Activated naive CD8-positive, alpha-beta T cell treated with anti-CD3 and anti-CD28 coated beads, Interleukin-2, amount 50 U/mL, for 24 hours (primary cell): ENCODE results near the gene ILDR2.

Source experiments
- ATAC-seq: fragments of 150-1000 bp; cut with Tn5 transposase; one replicate; pipeline ENCODE4 v1.10.0; 2021
- DNase-seq: peaks from one replicate; pipeline ENCODE4 v3.0.0; 2021
- H3K27ac Mint-ChIP-seq: one replicate; pipeline ENCODE4 v1.8.0; 2021; ENCODE audit warnings: mild to moderate bottlenecking, mixed read lengths
- H3K27me3 Mint-ChIP-seq: one replicate; pipeline ENCODE4 v1.8.0; 2021; ENCODE audit warnings: mixed read lengths
- H3K36me3 Mint-ChIP-seq: one replicate; pipeline ENCODE4 v1.8.0; 2021; ENCODE audit warnings: low read depth, mixed read lengths
- H3K4me1 Mint-ChIP-seq: one replicate; pipeline ENCODE4 v1.8.0; 2021; ENCODE audit warnings: mixed read lengths
- H3K4me3 Mint-ChIP-seq: one replicate; pipeline ENCODE4 v1.8.0; 2021; ENCODE audit warnings: mild to moderate bottlenecking, moderate library complexity, mixed read lengths
- H3K9me3 Mint-ChIP-seq: one replicate; pipeline ENCODE4 v1.8.0; 2021; ENCODE audit warnings: mixed read lengths

Gene ILDR2

DNA sequence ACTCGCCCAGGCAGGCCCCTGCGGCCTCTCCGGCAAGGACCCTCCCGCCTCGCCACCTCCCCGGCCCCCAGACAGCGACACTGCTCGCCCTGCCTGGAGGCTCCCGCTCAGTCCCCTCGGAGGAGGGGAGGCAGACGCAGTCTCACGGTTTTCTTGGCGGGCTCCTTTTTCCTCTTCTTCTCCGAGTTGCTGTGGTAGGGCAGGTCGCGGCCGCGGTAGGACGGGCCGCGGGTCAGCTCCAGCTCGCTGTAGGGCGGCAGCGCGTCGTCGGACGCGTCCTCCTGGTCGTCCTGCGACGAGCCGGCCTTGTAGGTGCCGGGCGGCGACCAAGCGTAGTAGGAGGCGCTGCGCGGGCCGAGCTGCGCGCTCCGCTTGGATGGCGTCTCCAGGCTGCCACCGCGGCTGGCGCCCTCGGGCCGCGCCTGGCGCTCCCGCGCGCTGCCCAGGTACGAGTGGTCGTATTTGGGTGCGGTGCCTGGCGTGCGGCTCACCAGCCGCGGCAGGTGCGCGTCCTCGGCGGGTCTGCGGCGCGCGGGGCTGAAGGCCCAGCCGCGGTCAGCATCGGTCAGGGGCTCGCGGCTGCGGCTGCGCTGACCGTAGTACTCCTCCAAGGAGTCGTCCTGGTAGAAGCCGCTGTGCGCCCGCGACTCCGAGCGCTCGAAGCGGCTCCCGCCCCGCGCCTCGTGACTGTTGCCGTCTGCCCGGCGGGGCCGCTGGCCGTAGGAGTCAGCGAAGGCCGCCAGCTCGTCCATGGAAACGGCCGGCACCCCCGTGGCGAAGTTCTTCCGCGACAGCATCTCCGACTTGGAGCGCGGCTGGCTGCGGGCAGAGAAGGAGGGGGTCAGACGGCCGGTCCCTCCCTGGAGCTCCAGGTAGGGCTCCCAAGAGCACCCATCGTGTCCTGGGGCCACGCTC is 54.5 kb downstream of the ILDR2 start:
- no peak for ATAC-seq
- no peaks in the 10 kb centered on the region for H3K4me1 Mint-ChIP-seq
- H3K27ac Mint-ChIP-seq = no peak overlapping the region
- DNase-seq = no peak
- no peaks in the 10 kb centered on the region for H3K9me3 Mint-ChIP-seq
- H3K27me3 Mint-ChIP-seq = peaks cover 39% of the 10 kb centered on the region
- H3K36me3 Mint-ChIP-seq = no peaks in the 10 kb centered on the region
- no peak overlapping the region for H3K4me3 Mint-ChIP-seq

DNA sequence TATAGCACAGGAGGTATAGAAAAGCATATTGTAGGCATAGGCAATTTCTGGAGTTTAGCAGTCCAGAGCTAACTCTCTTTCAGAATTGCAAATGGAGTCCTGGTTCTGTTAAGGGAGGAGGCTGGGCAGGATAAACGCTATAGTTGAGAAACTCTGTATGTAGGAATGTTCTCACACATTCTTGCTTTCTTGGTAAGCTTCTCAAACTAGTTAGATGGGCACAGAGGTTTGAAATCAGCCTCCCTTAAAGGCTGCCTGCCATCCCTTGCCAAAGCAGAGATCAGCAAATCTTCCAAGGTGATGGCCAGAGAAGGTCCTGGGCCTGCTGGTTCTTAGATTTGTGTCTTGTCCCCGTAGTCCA is 56.4 kb downstream of the ILDR2 start:
- no peak overlapping the region for H3K27ac Mint-ChIP-seq
- no peaks in the 10 kb centered on the region for H3K36me3 Mint-ChIP-seq
- ATAC-seq (no peak), DNase-seq (no peak)
- peaks cover 39% of the 10 kb centered on the region for H3K27me3 Mint-ChIP-seq
- H3K4me1 Mint-ChIP-seq = no peaks in the 10 kb centered on the region
- no peak overlapping the region for H3K4me3 Mint-ChIP-seq
- no peaks in the 10 kb centered on the region for H3K9me3 Mint-ChIP-seq

DNA sequence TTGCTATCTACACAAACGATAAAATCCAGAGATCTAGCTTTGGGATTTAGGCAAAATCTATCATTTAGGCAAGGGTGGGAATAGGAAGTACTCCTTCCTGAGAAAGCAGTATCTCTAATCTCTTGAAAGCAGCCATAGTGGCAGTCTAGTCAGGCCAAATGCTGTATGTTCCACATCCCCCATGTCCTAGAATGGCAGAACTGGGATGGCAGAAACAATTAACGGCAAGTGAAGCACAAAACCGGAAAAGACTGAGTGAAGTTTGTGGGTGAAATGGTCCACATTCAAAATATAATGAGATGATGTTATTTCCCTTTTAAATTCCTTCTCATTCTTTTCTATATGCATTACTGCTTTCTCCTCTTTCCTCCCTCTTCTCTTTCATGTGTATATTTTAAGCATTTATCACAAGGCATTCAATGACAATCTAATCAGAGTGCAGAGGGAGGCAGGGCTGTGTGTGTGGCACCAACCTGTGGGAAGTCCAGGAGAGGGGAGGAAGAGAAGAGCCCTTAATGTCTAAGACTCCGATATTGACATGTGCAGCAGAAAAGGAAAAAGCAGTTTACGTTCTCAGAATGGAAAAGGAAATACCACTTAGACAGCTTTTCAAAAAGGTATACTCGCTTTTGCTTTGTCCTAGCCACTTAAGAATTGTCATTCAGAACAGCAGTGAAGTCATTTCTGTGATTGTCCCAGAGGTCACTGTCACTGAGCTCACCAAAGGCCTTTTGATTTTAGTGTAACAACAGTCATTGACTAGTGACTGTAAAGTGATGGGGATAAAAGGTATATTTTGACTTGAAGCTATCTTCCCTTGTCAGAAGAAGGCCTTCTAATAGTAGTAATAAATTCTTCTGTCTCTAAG is 57.0 kb downstream of the ILDR2 start:
- H3K4me1 Mint-ChIP-seq = no peaks in the 10 kb centered on the region
- no peaks in the 10 kb centered on the region for H3K36me3 Mint-ChIP-seq
- DNase-seq (no peak), ATAC-seq (no peak)
- H3K4me3 Mint-ChIP-seq = no peak overlapping the region
- no peaks in the 10 kb centered on the region for H3K9me3 Mint-ChIP-seq
- H3K27me3 Mint-ChIP-seq = peaks cover 39% of the 10 kb centered on the region
- H3K27ac Mint-ChIP-seq = no peak overlapping the region

DNA sequence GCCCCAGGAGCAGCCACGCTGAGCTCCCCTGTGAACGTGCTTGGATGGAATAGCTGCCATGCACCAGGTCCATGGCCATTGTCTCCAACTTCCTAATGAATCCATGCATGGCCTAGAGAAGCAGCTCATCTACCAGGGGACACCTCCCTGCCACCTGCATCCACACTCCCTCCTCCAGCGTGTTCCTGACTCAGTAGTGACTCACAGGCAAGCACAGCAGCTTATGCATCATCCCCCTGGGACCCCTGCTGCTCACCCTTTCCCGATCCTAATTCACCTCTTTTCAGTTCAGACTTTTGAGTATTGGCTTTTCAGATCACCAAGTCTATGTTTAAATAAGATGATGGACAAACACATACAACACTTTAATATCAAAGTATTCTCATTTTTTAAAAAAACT is 59.4 kb downstream of the ILDR2 start:
- ATAC-seq (no peak), DNase-seq (no peak)
- H3K9me3 Mint-ChIP-seq = no peaks in the 10 kb centered on the region
- H3K27ac Mint-ChIP-seq = no peak overlapping the region
- no peaks in the 10 kb centered on the region for H3K36me3 Mint-ChIP-seq
- H3K27me3 Mint-ChIP-seq = peaks cover 26% of the 10 kb centered on the region
- no peak overlapping the region for H3K4me3 Mint-ChIP-seq
- H3K4me1 Mint-ChIP-seq = no peaks in the 10 kb centered on the region

DNA sequence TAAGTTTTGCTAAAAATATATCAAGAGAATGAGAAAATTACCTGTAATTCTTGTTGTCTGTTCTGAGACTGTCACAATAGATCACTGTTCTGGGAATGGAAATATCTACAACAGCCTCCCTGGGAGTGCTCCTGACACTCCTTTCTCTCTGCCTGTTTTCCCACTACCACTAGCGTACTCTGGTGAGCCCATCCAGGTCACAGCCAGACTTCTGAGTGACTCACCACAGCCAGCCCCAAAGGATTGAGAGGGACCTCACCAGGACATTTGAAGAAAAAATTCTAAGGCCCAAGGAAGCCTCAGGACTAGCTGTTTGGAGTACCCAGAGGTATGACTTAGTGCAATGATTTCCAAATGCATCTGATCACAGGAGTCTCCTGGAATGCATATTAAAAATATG is 60.3 kb downstream of the ILDR2 start:
- ATAC-seq = no peak

DNA sequence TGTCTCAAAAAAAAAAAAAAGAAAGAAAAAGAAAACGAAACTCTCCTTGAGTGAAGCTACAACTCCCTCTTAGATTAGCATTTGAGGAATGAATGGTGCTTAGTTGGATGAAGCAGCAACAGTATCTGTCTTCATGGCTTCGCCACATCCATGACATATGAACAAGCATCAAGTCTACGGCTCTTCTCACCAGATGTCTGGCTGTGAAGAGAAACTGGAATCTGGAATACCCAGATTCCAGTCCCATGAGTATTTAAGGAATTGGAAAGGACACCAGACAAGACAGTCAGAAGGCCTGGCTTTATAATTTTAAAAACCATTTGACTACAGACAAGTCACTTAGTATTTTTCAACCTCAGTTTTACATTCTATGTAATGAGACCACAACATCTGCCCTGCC is 61.2 kb downstream of the ILDR2 start:
- no peak overlapping the region for H3K4me3 Mint-ChIP-seq
- no peak for ATAC-seq
- H3K27me3 Mint-ChIP-seq = peaks cover 12% of the 10 kb centered on the region
- no peak for DNase-seq
- no peak overlapping the region for H3K27ac Mint-ChIP-seq
- no peaks in the 10 kb centered on the region for H3K36me3 Mint-ChIP-seq
- H3K9me3 Mint-ChIP-seq = no peaks in the 10 kb centered on the region
- peaks cover 5% of the 10 kb centered on the region for H3K4me1 Mint-ChIP-seq

More for the DNA sequence above, 60.3 kb downstream of the ILDR2 start:
- peaks cover 21% of the 10 kb centered on the region for H3K27me3 Mint-ChIP-seq
- no peak overlapping the region for H3K4me3 Mint-ChIP-seq
- H3K9me3 Mint-ChIP-seq = no peaks in the 10 kb centered on the region
- peaks cover 5% of the 10 kb centered on the region for H3K4me1 Mint-ChIP-seq
- no peak overlapping the region for H3K27ac Mint-ChIP-seq
- H3K36me3 Mint-ChIP-seq = no peaks in the 10 kb centered on the region
- DNase-seq = no peak

DNA sequence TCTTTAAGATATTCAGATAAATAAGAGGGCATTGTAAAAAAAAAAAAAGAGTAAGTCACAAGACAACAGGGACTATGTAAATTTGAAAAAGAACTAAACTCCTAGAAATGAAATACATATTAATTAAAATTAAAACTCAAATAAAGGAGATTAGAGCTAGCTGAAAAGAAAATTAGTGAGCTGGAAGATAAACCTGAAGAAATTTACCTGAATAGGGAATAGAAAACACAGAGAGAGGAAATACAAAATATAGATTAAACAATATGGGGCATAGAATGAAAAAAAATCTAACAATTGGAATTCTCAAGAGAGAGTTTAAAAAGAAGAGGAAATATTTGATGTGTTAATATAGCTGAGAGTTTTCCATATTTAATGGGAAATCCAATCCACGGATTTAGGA is 63.7 kb downstream of the ILDR2 start:
- Mint-ChIP-seq H3K9me3 (no peaks in the 10 kb centered on the region), H3K4me1 (peaks cover 5% of the 10 kb centered on the region), H3K4me3 (no peak overlapping the region), H3K27me3 (peaks cover 3% of the 10 kb centered on the region), H3K27ac (no peak overlapping the region), H3K36me3 (no peaks in the 10 kb centered on the region)
- ATAC-seq = no peak
- no peak for DNase-seq

DNA sequence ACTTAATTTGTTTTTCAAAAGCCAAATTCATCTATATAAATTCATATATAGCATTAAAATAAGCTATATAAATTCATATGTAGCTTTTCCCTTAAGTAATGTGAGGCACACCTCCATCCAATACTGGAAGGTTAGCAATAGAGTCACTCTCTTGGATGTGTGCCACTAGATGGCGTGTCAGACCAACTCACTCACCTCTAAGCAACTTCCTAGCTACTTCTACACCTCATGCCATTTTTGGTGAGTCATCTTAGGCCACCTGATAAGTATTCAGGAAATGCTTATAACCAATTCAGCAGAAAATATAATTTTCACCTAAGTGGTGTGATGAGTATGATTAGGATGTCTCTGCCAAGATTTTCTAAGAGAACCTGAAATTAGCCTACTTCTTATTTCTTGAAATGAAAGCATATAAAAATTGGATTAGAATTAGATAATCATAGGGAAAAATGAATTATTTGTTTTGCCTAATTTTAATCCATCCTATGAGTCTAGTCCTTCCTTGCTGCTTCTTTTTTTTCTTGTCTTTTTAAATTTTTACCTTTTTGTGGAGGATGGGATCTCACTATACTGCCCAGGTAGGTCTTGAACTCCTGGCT is 64.8 kb downstream of the ILDR2 start:
- H3K4me1 Mint-ChIP-seq = peaks cover 12% of the 10 kb centered on the region
- H3K36me3 Mint-ChIP-seq = no peaks in the 10 kb centered on the region
- peak; percentile 73 for DNase-seq
- H3K4me3 Mint-ChIP-seq = no peak overlapping the region
- H3K9me3 Mint-ChIP-seq = no peaks in the 10 kb centered on the region
- no peak overlapping the region for H3K27ac Mint-ChIP-seq
- H3K27me3 Mint-ChIP-seq = peaks cover 3% of the 10 kb centered on the region
- ATAC-seq = peak; percentile 98

DNA sequence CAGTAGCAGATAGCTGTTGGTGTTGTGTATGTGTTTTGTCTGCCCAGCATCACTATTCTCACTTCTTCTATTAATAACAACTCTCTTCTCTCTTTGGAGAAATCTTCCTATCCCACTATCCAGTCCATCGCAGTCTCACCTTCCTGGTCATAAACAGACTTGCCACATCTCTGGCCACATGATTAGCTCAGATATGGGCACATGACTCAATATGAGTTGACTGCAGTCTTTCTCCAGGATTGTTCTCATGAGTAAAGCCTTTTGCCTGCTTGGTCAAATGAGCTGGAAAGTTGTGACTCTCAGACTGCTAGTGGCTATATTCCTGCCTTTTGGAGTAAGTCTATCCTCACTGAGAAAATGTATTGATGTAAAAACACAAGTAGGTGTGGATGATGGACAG is 66.4 kb downstream of the ILDR2 start:
- H3K27ac Mint-ChIP-seq = no peak overlapping the region
- H3K4me1 Mint-ChIP-seq = peaks cover 12% of the 10 kb centered on the region
- no peak overlapping the region for H3K4me3 Mint-ChIP-seq
- DNase-seq (no peak), ATAC-seq (no peak)
- peaks cover 3% of the 10 kb centered on the region for H3K27me3 Mint-ChIP-seq
- H3K9me3 Mint-ChIP-seq = no peaks in the 10 kb centered on the region
- no peaks in the 10 kb centered on the region for H3K36me3 Mint-ChIP-seq

DNA sequence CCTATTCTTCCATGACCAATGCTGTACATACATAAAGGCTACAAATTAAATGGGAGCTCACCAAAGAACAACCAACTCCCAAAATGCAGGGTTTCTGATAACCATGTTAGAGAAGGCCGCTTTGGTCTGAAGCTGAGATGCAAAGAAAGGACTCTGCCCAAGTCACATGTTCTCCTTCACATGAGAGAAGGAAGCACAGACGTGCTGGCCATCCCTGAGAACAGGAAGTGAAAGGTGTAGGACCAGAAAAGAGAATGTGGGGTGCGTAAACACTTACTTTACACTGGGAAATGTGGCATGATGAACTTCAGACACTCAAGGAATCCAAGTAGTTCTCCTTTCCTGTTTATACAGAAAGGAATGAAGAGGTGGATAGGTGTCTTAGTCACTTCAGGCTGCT is 67.6 kb downstream of the ILDR2 start:
- no peak for DNase-seq
- no peak for ATAC-seq
- H3K4me3 Mint-ChIP-seq = no peak overlapping the region
- H3K9me3 Mint-ChIP-seq = no peaks in the 10 kb centered on the region
- no peaks in the 10 kb centered on the region for H3K36me3 Mint-ChIP-seq
- H3K4me1 Mint-ChIP-seq = peaks cover 12% of the 10 kb centered on the region
- no peak overlapping the region for H3K27ac Mint-ChIP-seq
- peaks cover 1% of the 10 kb centered on the region for H3K27me3 Mint-ChIP-seq

DNA sequence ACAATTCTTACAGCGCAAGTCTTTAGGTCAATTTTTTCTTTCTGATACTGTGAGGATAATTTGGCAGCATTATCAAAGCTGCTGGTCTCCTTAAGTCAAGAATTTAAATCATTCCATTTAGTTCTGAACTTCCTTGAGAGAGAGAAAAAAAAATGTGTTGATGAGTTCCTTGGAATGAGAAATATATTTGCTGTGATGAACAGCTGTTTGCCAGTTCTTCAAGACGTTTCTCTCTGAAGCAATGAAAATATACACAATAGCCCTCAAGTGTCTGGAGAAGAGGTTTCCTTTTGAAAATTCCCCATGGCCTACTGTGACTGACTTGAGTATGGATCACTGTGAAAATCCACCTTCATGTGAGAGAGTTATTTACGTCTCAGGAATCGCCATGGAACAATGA is 68.3 kb downstream of the ILDR2 start:
- Mint-ChIP-seq H3K9me3 (no peaks in the 10 kb centered on the region), H3K4me1 (peaks cover 14% of the 10 kb centered on the region), H3K27ac (no peak overlapping the region), H3K4me3 (no peak overlapping the region), H3K36me3 (no peaks in the 10 kb centered on the region), H3K27me3 (no peaks in the 10 kb centered on the region)
- ATAC-seq (no peak), DNase-seq (no peak)

DNA sequence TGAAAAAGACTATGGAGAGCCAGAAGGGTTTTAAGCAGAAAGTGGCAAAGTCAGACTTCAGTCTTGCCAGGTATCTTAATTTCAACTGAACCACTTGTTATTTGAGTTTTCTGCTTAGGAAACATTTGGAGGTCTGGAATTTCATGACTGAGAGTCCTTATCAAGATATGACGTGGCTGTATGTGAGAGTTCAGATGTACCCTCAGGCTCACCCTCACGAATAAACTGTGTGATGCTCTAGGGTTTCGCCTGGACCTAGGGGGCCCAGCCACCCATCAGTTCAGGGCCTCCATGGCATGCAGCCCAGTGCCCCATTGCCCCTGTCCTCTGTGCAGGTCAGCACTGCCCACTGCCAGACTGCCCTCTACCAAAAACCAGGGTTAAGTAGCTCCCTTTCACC is 68.7 kb downstream of the ILDR2 start:
- ATAC-seq (no peak), DNase-seq (no peak)
- no peaks in the 10 kb centered on the region for H3K27me3 Mint-ChIP-seq
- no peak overlapping the region for H3K4me3 Mint-ChIP-seq
- no peaks in the 10 kb centered on the region for H3K36me3 Mint-ChIP-seq
- H3K9me3 Mint-ChIP-seq = no peaks in the 10 kb centered on the region
- peaks cover 15% of the 10 kb centered on the region for H3K4me1 Mint-ChIP-seq
- no peak overlapping the region for H3K27ac Mint-ChIP-seq

DNA sequence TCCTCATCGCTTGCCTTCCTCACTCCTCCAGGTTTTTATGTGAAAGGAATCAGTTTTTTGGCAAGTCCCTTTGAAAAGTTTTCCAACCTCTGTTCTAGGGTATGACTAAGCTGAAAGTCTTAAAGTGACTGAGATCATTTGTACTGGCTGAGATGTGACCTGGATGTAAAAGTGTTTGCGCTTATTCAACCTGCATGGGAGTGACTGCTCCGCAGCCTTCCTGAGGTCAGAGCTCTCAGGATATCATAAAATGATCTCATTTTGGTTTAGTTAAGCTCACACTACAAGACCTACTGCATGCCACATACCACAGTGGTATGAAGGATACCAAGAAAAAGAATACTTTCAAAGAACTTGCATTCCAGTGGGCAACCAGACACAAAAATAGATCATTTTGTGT is 69.4 kb downstream of the ILDR2 start:
- ATAC-seq (peak; percentile 62), DNase-seq (no peak)
- Mint-ChIP-seq H3K36me3 (no peaks in the 10 kb centered on the region), H3K9me3 (no peaks in the 10 kb centered on the region), H3K4me1 (peaks cover 15% of the 10 kb centered on the region), H3K27me3 (no peaks in the 10 kb centered on the region), H3K4me3 (no peak overlapping the region), H3K27ac (no peak overlapping the region)

DNA sequence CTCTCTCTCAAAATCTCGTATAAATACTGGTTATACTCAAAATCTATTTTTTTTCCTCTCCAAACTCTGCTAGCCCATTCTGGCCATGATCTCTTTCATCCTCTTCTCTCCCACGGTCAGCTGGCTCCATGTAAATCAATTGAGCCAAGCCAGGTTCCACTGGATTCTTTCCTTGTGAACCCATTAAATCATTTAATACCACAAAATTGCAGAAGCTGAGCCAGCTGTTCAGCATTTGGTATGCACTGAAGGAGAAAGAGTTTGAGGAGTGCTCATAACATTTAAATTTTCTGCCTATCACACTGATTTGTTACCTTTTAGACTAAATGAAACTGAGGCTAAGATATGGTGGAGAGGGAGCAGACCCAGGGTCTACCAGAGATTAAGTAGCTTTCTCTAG is 70.2 kb downstream of the ILDR2 start:
- DNase-seq (no peak), ATAC-seq (no peak)
- Mint-ChIP-seq H3K9me3 (no peaks in the 10 kb centered on the region), H3K36me3 (no peaks in the 10 kb centered on the region), H3K27ac (no peak overlapping the region), H3K4me3 (no peak overlapping the region), H3K4me1 (peaks cover 10% of the 10 kb centered on the region), H3K27me3 (no peaks in the 10 kb centered on the region)

DNA sequence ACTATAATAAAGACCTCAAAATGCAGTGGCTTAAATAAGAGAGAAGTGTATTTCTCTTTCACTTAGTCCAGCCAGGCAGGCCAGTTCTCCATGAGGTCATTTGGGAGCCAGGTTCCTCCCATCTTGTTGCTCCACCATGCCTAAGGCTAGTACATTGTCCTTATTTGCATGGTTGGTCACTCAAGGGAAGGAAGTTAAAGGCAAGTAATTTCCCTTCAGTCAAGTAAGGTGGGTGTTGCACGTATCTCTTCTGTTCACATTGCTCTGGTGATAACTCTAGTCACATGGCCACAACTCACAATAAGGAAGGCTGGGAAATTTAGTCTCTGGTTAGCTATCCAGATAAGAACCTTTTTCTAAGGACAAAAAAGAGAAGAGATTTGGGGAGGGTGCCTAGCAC is 72.1 kb downstream of the ILDR2 start:
- H3K9me3 Mint-ChIP-seq = no peaks in the 10 kb centered on the region
- no peak for DNase-seq
- no peak for ATAC-seq
- H3K27ac Mint-ChIP-seq = no peak overlapping the region
- no peak overlapping the region for H3K4me3 Mint-ChIP-seq
- no peaks in the 10 kb centered on the region for H3K27me3 Mint-ChIP-seq
- H3K36me3 Mint-ChIP-seq = no peaks in the 10 kb centered on the region
- H3K4me1 Mint-ChIP-seq = peaks cover 10% of the 10 kb centered on the region
